ENCODE data around the gene NSG2. TPM values are rescaled to one million over a fixed set of nuclear protein-coding genes. Genes with fewer than 3 reads are reported as not detected.

The NSG2 gene
- total RNA-seq, 2 donors from 2014 or later = 0.27 to 2.5 TPM

- H3K9me3 ChIP-seq = no peaks in the 10 kb centered on the region
- no peak for TF ChIP-seq CTCF (IDR thresholded peaks at IDR 0.05)
- intact Hi-C loops (cut with DNase I) = no loop called here
- no peak overlapping the region for H3K4me3 ChIP-seq
- DNase-seq = no peak
- H3K9ac ChIP-seq (ENCODE audit: low read depth in 2 of 2, low read length in 2 of 2) = no peak overlapping the region
- H3K36me3 ChIP-seq = no peaks in the 10 kb centered on the region
- no peaks in the 10 kb centered on the region for H3K27me3 ChIP-seq
- H3K4me1 ChIP-seq = no peaks in the 10 kb centered on the region
- no peak overlapping the region for H3K27ac ChIP-seq
Observed at GRCh38 chr5:174134545-174134944, 89.0 kb downstream of the NSG2 start.

- H3K9ac ChIP-seq (ENCODE audit: low read depth in 2 of 2, low read length in 2 of 2) = no peak overlapping the region
- H3K36me3 ChIP-seq = no peaks in the 10 kb centered on the region
- no peak overlapping the region for H3K4me3 ChIP-seq
- H3K27me3 ChIP-seq = no peaks in the 10 kb centered on the region
- no peak overlapping the region for H3K27ac ChIP-seq
- no peak for DNase-seq
- intact Hi-C loops (cut with DNase I) = no loop called here
- TF ChIP-seq CTCF (IDR thresholded peaks at IDR 0.05) = no peak
- H3K4me1 ChIP-seq = no peaks in the 10 kb centered on the region
- no peaks in the 10 kb centered on the region for H3K9me3 ChIP-seq
Observed at GRCh38 chr5:174139623-174140022, 94.1 kb downstream of the NSG2 start.

GRCh38 chr5:174140452-174141020 is 95.0 kb downstream of the NSG2 start:
- no peaks in the 10 kb centered on the region for H3K9me3 ChIP-seq
- no peak for TF ChIP-seq CTCF (IDR thresholded peaks at IDR 0.05)
- H3K4me3 ChIP-seq = no peak overlapping the region
- H3K27me3 ChIP-seq = no peaks in the 10 kb centered on the region
- intact Hi-C loops (cut with DNase I) = no loop called here
- H3K9ac ChIP-seq (ENCODE audit: low read depth in 2 of 2, low read length in 2 of 2) = no peak overlapping the region
- H3K27ac ChIP-seq = no peak overlapping the region
- H3K36me3 ChIP-seq = no peaks in the 10 kb centered on the region
- H3K4me1 ChIP-seq = no peaks in the 10 kb centered on the region
- DNase-seq = no peak

GRCh38 chr5:174141398-174141797 is 95.9 kb downstream of the NSG2 start:
- Histone ChIP-seq H3K36me3 (no peaks in the 10 kb centered on the region), H3K4me1 (no peaks in the 10 kb centered on the region), H3K27ac (no peak overlapping the region), H3K27me3 (no peaks in the 10 kb centered on the region), H3K9me3 (no peaks in the 10 kb centered on the region), H3K9ac (ENCODE audit: low read depth in 2 of 2, low read length in 2 of 2) (no peak overlapping the region), H3K4me3 (no peak overlapping the region)
- no peak for DNase-seq
- intact Hi-C loops (cut with DNase I) = no loop called here
- TF ChIP-seq CTCF (IDR thresholded peaks at IDR 0.05) = no peak

- no peak overlapping the region for H3K4me3 ChIP-seq
- intact Hi-C loops (cut with DNase I) = no loop called here
- no peaks in the 10 kb centered on the region for H3K27me3 ChIP-seq
- no peaks in the 10 kb centered on the region for H3K4me1 ChIP-seq
- no peaks in the 10 kb centered on the region for H3K36me3 ChIP-seq
- H3K9ac ChIP-seq (ENCODE audit: low read depth in 2 of 2, low read length in 2 of 2) = no peak overlapping the region
- no peak for DNase-seq
- H3K27ac ChIP-seq = no peak overlapping the region
- no peaks in the 10 kb centered on the region for H3K9me3 ChIP-seq
- TF ChIP-seq CTCF (IDR thresholded peaks at IDR 0.05) = no peak
Observed at GRCh38 chr5:174145091-174145490, 99.6 kb downstream of the NSG2 start.
